Neural cell (in vitro differentiated cells): Measurements from ENCODE around the gene MCC. TPM values are rescaled to one million over a fixed set of nuclear protein-coding genes. Genes with fewer than 3 reads are reported as not detected.

ENCODE experiments used
- H2AFZ ChIP-seq: fragments of 200-600, 300-800 bp; sonication (generic), shearing (Covaris generic); 2 replicates; pipeline ENCODE4 v1.6.0; 2014; ENCODE audit warnings: low read depth, mild to moderate bottlenecking, antibody characterized with exemption, low read length, moderate library complexity
- H3F3A ChIP-seq: fragments of 200-600 bp; shearing (Covaris generic); 2 replicates; pipeline ENCODE4 v1.6.1; 2016; ENCODE audit warnings: mild to moderate bottlenecking, moderate library complexity, mixed read lengths, antibody characterized with exemption, low read length; ENCODE audit not compliant: insufficient read depth, poor library complexity, severe bottlenecking
- H3K27ac ChIP-seq: fragments of 200-600, 300-800 bp; sonication (generic), shearing (Covaris generic); 2 replicates; pipeline ENCODE4 v1.5.1; 2014; ENCODE audit warnings: mild to moderate bottlenecking, low read length, moderate library complexity
- H3K27me3 ChIP-seq: fragments of 300-800, 200-600 bp; sonication (generic), shearing (Covaris generic); 2 replicates; pipeline ENCODE4 v1.6.0; 2014; ENCODE audit warnings: mild to moderate bottlenecking, low read depth, low read length, moderate library complexity; ENCODE audit not compliant: insufficient read depth
- H3K36me3 ChIP-seq: fragments of 300-800, 200-600 bp; sonication (generic), shearing (Covaris generic); 2 replicates; pipeline ENCODE4 v1.5.1; 2014; ENCODE audit warnings: mild to moderate bottlenecking, antibody characterized with exemption, low read length, moderate library complexity; ENCODE audit not compliant: insufficient read depth
- H3K4me2 ChIP-seq: fragments of 300-800, 200-600 bp; sonication (generic), shearing (Covaris generic); 2 replicates; pipeline ENCODE4 v1.6.0; 2014; ENCODE audit warnings: mild to moderate bottlenecking, low read length
- H3K4me3 ChIP-seq: fragments of 300-800, 200-600 bp; sonication (generic), shearing (Covaris generic); 2 replicates; pipeline ENCODE4 v1.5.1; 2014; ENCODE audit warnings: mild to moderate bottlenecking, low read length, moderate library complexity
- H3K79me2 ChIP-seq: fragments of 200-600 bp; shearing (Covaris generic); replicated peaks from 2 replicates; pipeline ENCODE4 v1.6.0; 2014; ENCODE audit warnings: mild to moderate bottlenecking, low read length, moderate library complexity; ENCODE audit not compliant: insufficient read depth
- H3K9ac ChIP-seq: fragments of 300-800, 200-600 bp; sonication (generic), shearing (Covaris generic); 2 replicates; pipeline ENCODE4 v1.6.1; 2016; ENCODE audit warnings: mild to moderate bottlenecking, low read length, mixed read lengths
- H3K9me2 ChIP-seq: fragments of 200-600 bp; shearing (Covaris generic); 2 replicates; pipeline ENCODE4 v1.6.1; 2016; ENCODE audit warnings: mild to moderate bottlenecking, low read length, mixed read lengths; ENCODE audit not compliant: insufficient read depth
- H3K9me3 ChIP-seq: fragments of 200-600, 300-800 bp; sonication (generic), shearing (Covaris generic); 2 replicates; pipeline ENCODE4 v1.6.1; 2016; ENCODE audit warnings: mild to moderate bottlenecking, mixed run types, low read length, moderate library complexity, mixed read lengths
- H4K20me1 ChIP-seq: fragments of 200-600 bp; shearing (Covaris generic); 2 replicates; pipeline ENCODE4 v1.6.1; 2016; ENCODE audit warnings: mild to moderate bottlenecking, mixed run types; ENCODE audit not compliant: insufficient read depth
- CTCF ChIP-seq: fragments of 450-650 bp; IDR thresholded peaks from 2 replicates; pipeline ENCODE4 v1.5.1; 2014; ENCODE audit warnings: antibody characterized with exemption, mild to moderate bottlenecking, moderate library complexity; ENCODE audit not compliant: poor library complexity, severe bottlenecking
- EP300 ChIP-seq: fragments of 450-650 bp; conservative IDR thresholded peaks from 2 replicates; pipeline ENCODE4 v1.6.1; 2014; ENCODE audit warnings: antibody characterized with exemption, mild to moderate bottlenecking, moderate library complexity; ENCODE audit not compliant: poor library complexity, severe bottlenecking
- EZH2 ChIP-seq: fragments of 200-600, 300-800 bp; shearing (Covaris generic), sonication (generic); IDR thresholded peaks from 2 replicates; pipeline ENCODE4 v1.6.1; 2014; ENCODE audit warnings: antibody characterized with exemption, low read length, borderline replicate concordance, mild to moderate bottlenecking; ENCODE audit not compliant: insufficient read depth, poor library complexity, severe bottlenecking
- POLR2AphosphoS5 ChIP-seq: IDR thresholded peaks from 2 replicates; pipeline ENCODE4 v1.6.1; 2012
- RAD21 ChIP-seq: fragments of 450-650 bp; conservative IDR thresholded peaks from 2 replicates; pipeline ENCODE4 v1.6.1; 2014; ENCODE audit warnings: antibody characterized with exemption, mild to moderate bottlenecking, moderate library complexity
- REST ChIP-seq: IDR thresholded peaks from 2 replicates; pipeline ENCODE4 v1.6.1; 2012; ENCODE audit warnings: borderline replicate concordance
- SMC3 ChIP-seq: fragments of 450-650 bp; conservative IDR thresholded peaks from 2 replicates; pipeline ENCODE4 v1.6.1; 2014; ENCODE audit warnings: antibody characterized with exemption, mild to moderate bottlenecking, moderate library complexity; ENCODE audit not compliant: poor library complexity
- TAF1 ChIP-seq: IDR thresholded peaks from 2 replicates; pipeline ENCODE4 v1.6.1; 2012; ENCODE audit warnings: low read depth
- polyA plus RNA-seq: library from polyadenylated mRNA; depleted of rRNA; stranded (reverse); fragments of >200 nt; gene quantifications from 2 replicates; pipeline ENCODE4 v1.2.3, GENCODE V29; 2014

The MCC gene
- polyA plus RNA-seq, 1 donor from 2014 or later: 2.2 TPM

- no peaks in the 10 kb centered on the region for H3F3A ChIP-seq
- no peaks in the 10 kb centered on the region for H3K9me3 ChIP-seq
- no peak overlapping the region for H3K4me2 ChIP-seq
- H3K79me2 ChIP-seq: peaks cover 66% of the 10 kb centered on the region
- H3K4me3 ChIP-seq: no peak overlapping the region
- H4K20me1 ChIP-seq: no peaks in the 10 kb centered on the region
- H3K27me3 ChIP-seq: no peaks in the 10 kb centered on the region
- TF ChIP-seq REST: no peak
- TF ChIP-seq EZH2: no peak
- TF ChIP-seq RAD21: no peak
- no peak for TF ChIP-seq TAF1
- H3K36me3 ChIP-seq: peaks cover 5% of the 10 kb centered on the region
- no peaks in the 10 kb centered on the region for H3K9me2 ChIP-seq
- H2AFZ ChIP-seq: no peak overlapping the region
- no peak overlapping the region for H3K27ac ChIP-seq
- H3K9ac ChIP-seq: no peak overlapping the region
Measured at GRCh38 chr5:113518884-113519283, 30.6 kb upstream of the MCC start.

DNA sequence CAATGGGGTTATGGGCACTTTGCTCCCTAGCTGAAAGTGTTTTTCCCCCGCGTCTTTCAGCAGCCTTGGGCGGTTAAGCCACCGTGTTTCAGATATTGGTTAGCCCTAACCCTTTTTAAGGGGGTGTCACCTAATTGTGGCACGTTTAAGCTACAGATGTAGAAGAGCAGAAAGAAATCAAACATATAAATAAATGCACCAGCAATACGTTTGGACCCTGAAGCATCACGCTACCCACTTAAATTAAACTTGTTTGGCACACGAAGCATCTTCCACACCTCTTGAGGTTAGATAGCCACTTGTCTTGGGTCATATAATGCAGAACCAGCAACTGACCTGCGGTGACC lies 26.0 kb upstream of the MCC start:
- Histone ChIP-seq H3K27me3 (no peaks in the 10 kb centered on the region), H3K79me2 (peaks cover 37% of the 10 kb centered on the region), H3K4me2 (peak overlapping the region; percentile 93), H3K9me2 (no peaks in the 10 kb centered on the region), H3K36me3 (peaks cover 5% of the 10 kb centered on the region), H4K20me1 (no peaks in the 10 kb centered on the region), H3F3A (no peaks in the 10 kb centered on the region), H3K27ac (peak overlapping the region; percentile 85), H2AFZ (peak overlapping the region; percentile 76), H3K4me3 (peak overlapping the region; percentile 93), H3K9me3 (no peaks in the 10 kb centered on the region), H3K9ac (peak overlapping the region; percentile 94)
- TF ChIP-seq RAD21 (no peak), TAF1 (no peak), CTCF (no peak), EZH2 (no peak), EP300 (no peak), POLR2AphosphoS5 (no peak), REST (no peak), SMC3 (no peak)
